Measurements from ENCODE around the gene PTPRN2.
"Not testable (repeated sequence)": the region's sequence is repeated elsewhere in the genome, so short reads cannot be mapped to it uniquely, and the experiment has no call there.

Gene PTPRN2

GRCh38 chr7:158416283-158416933, 171.2 kb downstream of the PTPRN2 start:
- DNase-seq = no peak

- no peak for DNase-seq
These were observed 172.3 kb downstream of the PTPRN2 start for GRCh38 chr7:158415316-158415715.

GRCh38 chr7:158414486-158414961, 173.1 kb downstream of the PTPRN2 start:
- DNase-seq = peak; percentile 15 to 90 (median 80)

GRCh38 chr7:158414002-158414401, 173.6 kb downstream of the PTPRN2 start:
- DNase-seq = peak in 2 of 14 donors; percentile 14 to 53

GRCh38 chr7:158411232-158411950, 176.2 kb downstream of the PTPRN2 start:
- DNase-seq = no peak

GRCh38 chr7:158410720-158411119, 176.9 kb downstream of the PTPRN2 start:
- no peak for DNase-seq

- DNase-seq = no peak
These were observed 177.8 kb downstream of the PTPRN2 start for GRCh38 chr7:158409816-158410330.

GRCh38 chr7:158409120-158409519, 178.5 kb downstream of the PTPRN2 start:
- DNase-seq = no peak

- no peak for DNase-seq
These were observed 179.2 kb downstream of the PTPRN2 start for GRCh38 chr7:158408318-158408920.

GRCh38 chr7:158407581-158408317, 179.9 kb downstream of the PTPRN2 start:
- peak in 2 of 14 donors; percentile 6 to 8 for DNase-seq

GRCh38 chr7:158406801-158407200, 180.8 kb downstream of the PTPRN2 start:
- DNase-seq = no peak

GRCh38 chr7:158406364-158406763, 181.3 kb downstream of the PTPRN2 start:
- DNase-seq = no peak

- DNase-seq = not testable (repeated sequence)
These were observed 181.9 kb downstream of the PTPRN2 start for GRCh38 chr7:158405771-158406170.

GRCh38 chr7:158405324-158405723, 182.3 kb downstream of the PTPRN2 start:
- DNase-seq = no peak

- DNase-seq = no peak
These were observed 183.4 kb downstream of the PTPRN2 start for GRCh38 chr7:158404031-158404761.

GRCh38 chr7:158403013-158403821, 184.4 kb downstream of the PTPRN2 start:
- DNase-seq = no peak

GRCh38 chr7:158402471-158402870, 185.2 kb downstream of the PTPRN2 start:
- no peak for DNase-seq

- DNase-seq = no peak
These were observed 185.8 kb downstream of the PTPRN2 start for GRCh38 chr7:158401826-158402225.

- DNase-seq = no peak
These were observed 186.3 kb downstream of the PTPRN2 start for GRCh38 chr7:158401295-158401694.

GRCh38 chr7:158400601-158401225, 186.9 kb downstream of the PTPRN2 start:
- DNase-seq = no peak
